ENCODE data around the gene ANXA3.
"Not testable (repeated sequence)": the region's sequence is repeated elsewhere in the genome, so short reads cannot be mapped to it uniquely, and the experiment has no call there.

Gene ANXA3

GRCh38 chr4:78581618-78582017 lies 30.0 kb downstream of the ANXA3 start:
- no peak for DNase-seq

GRCh38 chr4:78584863-78585547 lies 33.4 kb downstream of the ANXA3 start:
- DNase-seq: no peak

- DNase-seq: no peak
Measured at GRCh38 chr4:78585633-78586032, 34.1 kb downstream of the ANXA3 start.

DNA sequence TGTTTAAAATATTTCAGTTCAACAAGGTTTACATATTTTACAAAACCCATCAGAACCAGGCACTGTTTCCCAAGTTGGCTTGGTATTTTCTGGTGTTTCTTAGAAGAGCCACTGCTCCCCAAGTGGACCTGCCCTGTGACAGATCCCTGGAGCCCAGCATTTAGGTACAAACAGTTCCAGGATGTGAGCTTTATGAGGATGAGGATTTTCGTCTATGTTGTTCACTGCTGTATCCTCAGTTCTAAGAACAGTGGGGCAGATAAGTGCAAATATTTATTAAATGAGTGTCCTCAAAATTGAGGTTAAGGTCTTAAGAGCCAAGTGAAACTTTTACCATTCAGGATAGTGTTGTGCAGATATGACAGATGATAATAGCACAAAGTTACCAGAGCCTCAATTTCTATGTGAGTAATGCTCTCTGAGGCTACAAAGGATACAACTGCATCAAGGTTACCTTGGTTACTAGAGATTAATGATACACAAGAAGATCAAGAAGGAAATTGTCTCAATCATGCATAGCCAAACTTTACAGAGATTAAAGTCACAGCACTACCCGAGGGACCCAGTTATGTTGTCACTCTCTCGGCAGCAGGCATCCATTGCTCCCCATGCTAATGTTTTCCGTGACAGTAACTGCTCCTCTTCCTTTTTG lies 37.5 kb downstream of the ANXA3 start:
- DNase-seq: no peak

GRCh38 chr4:78591404-78591803 lies 39.8 kb downstream of the ANXA3 start:
- DNase-seq: no peak

DNA sequence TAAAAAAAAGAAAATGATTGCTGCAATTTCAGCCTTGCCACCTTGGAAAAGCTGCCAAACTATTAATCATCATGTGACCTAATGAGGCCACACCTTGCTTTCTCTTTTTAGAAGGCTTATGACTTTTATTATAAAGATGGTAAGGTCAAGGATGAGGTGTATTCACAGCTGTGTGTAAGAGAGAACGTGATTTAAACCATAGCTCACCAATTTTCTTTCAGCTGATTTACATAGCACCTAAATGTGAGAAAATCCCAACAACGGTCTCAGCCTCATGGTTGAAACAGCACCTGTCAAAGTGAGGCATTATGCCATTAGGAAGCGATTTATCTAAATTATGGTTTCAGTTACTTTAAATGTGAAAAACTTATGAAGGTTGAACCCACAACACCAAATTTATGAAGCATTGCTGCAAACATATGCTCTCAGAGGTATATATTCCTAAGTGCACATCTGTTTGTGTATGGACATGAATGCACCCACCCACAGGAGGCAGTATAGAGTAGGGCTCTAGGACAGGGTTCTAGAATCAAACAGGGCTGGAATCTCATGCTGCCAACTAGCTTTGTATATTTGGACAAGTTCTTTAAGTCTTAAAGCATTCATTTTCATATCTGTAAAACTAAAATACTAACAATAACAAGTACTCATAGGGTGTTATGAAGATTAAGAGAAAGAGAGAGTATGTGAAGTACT lies 40.7 kb downstream of the ANXA3 start:
- no peak for DNase-seq

- DNase-seq: no peak
Measured at GRCh38 chr4:78596111-78596742, 44.7 kb downstream of the ANXA3 start.

DNA sequence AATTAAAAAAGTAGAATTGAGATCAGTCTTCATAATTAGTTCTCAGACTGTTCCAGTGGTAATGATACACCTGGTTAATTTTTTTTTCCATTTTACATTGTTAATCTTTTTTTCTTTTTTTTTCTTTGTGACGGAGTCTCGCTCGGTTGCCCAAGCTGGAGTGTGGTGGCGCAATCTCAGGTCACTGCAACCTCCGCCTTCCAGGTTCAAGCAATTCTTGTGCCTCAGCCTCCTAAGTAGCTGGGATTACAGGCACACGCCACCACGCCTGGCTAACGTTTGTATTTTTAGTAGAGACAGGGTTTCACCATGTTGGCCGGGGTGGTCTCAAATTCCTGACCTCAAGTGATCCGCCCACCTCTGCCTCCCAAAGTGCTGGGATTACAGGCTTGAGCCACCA lies 46.9 kb downstream of the ANXA3 start:
- DNase-seq: not testable (repeated sequence)

DNA sequence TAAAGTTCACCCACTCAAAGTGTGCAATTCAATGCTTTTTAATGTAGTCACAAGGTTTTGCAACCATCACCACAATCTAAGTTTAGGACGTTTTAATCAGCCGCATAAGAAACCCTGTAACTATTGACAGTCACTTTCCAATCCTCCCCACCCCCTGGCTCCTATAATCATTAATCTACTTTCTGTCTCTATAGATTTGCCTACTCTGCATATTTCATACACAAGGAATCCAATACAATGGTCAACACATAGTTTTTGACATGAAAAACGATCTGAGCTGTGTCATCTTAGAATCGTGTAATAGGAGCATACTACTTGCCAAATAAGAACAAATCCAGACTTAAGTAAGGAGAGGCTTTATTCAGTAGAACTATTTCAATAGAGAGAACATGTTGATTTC lies 47.6 kb downstream of the ANXA3 start:
- DNase-seq: no peak

- DNase-seq: no peak
Measured at GRCh38 chr4:78599931-78600375, 48.4 kb downstream of the ANXA3 start.

DNA sequence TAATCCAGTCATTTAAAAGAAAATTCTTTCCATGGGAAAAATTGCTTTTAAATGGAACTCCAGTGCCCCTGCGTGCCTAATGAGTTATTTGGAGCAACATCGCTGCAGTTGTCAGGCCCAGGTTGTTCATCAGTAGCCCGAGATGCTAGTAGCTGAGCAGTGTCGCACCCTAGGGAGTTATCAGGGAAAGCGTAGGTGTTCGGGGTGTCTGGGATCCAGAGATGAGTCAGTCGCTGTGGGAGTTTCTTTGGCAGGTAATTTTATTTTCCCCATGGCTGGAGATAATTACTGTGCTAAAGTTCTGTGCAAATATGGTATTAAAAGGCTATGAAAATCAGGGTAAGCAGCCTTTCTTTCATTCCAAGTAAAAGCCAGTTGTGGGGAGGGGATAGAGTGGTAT lies 49.4 kb downstream of the ANXA3 start:
- no peak for DNase-seq

DNA sequence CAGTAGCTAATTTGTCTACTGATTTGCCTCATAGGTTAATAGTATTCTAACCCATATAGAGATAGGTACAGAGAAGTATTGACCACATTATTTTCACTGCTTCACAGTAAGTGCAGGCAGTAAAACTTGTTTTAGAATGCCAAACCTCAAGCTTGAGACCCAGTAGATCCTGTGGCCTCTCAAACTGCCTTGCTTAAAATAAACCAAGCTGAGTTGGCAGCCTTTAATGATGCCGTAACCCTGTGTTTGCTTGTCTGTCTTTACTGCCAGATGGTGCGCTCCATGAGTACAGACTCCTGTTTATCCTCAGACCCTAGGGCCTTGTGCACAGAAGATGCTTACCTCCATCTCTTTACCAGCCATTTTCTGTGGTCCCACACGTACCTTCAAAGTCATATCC lies 50.8 kb downstream of the ANXA3 start:
- no peak for DNase-seq

DNA sequence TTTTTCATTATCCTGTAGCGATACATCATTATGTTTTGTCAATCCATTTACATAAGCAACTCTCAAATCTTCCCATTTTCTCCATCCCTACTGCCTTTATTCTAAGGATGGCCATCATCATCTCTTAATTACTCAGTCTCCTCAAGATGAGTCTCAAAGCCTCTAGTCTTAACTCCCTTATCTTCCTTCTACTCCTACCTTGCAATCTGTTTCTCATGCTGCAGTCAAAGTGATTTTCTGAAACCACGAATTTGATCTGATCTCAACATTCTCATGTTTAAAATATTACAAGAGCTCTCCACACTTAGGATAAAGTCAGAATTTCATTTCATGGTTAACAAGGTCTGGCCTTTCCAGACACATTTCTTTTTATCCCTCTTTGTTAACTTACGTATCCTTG lies 51.8 kb downstream of the ANXA3 start:
- DNase-seq: no peak

DNA sequence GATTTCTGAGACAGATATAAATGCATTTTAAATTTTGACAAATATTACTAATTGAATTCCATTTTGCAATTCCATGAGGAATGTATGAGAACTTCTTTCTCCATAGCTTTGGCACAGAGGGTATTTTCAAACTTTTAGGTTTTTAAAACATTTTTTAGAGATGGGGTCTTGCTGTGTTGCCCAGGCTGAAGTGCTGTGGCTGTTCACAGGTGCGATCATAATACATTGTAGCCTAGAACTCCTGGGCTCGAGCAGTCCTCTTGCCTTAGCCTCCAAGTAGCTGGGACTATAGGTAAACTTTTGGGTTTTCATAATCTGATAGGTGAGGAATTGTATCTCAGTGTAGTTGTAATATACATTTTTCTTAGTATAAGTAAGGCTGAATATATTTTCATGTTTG lies 53.4 kb downstream of the ANXA3 start:
- DNase-seq: no peak

DNA sequence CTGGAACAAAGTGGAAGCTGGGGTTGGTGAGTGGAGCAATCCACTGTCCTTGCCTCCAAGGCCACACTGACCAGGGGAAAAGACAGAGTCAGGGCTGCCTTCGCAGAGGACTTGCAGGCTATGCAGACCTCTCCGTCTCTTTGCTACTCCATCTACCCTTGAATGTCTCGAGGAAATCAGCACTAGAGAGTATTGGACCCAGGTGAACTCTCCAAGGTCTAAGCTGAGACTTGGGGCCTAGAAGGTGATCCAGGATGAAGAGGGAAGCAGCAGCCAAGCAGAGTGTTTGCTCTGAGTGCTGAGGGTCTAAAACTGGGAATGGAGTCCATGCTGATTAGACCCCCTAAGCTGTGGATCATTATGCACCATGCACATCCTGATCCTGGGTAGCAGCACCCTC lies 54.5 kb downstream of the ANXA3 start:
- no peak for DNase-seq

DNA sequence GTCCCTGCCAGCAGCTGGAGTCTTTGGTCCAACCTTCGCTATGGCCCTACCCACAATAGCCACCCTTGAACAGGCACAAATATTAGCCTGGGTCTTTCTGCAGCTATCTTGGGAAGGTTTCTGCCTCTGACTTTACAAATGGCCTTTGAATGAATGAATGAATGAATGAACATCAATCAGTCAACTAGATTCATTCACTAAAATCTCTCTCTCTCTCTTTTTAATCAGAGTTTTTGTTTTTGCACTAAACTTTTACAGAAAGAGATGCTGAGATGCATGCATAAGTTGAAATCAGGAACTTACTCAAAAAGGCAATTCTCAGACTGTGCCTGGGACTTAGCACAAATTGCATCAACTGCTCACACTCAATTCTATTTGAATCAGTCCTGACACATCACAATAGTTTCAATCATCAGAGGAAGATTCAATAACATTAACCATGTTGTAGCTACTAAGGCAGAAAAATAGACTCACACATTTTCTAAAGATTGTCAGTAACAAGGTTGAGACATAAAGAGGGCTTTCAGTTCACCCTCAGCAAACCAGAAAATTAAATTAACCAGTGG lies 55.0 kb downstream of the ANXA3 start:
- no peak for DNase-seq

DNA sequence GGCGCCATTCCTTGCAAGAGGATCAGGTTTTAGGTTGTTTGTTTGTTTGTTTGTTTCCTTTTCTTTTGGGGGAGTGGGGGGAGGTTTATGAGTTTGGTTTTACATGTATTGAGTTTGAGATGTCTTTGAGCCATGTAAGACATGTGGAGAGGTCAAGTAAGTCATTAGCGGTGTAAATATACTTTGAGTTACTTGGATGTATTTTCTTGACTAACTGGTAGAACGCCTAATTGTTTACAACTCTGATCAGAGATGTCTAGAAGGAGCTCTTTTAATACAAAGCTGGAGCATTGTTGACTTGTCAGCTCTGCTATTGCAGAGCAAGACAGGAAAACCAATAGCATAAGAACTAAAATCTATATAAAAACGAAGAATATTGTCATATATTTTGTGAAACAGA lies 57.1 kb downstream of the ANXA3 start:
- no peak for DNase-seq

GRCh38 chr4:78609580-78609979 lies 58.0 kb downstream of the ANXA3 start:
- no peak for DNase-seq

DNA sequence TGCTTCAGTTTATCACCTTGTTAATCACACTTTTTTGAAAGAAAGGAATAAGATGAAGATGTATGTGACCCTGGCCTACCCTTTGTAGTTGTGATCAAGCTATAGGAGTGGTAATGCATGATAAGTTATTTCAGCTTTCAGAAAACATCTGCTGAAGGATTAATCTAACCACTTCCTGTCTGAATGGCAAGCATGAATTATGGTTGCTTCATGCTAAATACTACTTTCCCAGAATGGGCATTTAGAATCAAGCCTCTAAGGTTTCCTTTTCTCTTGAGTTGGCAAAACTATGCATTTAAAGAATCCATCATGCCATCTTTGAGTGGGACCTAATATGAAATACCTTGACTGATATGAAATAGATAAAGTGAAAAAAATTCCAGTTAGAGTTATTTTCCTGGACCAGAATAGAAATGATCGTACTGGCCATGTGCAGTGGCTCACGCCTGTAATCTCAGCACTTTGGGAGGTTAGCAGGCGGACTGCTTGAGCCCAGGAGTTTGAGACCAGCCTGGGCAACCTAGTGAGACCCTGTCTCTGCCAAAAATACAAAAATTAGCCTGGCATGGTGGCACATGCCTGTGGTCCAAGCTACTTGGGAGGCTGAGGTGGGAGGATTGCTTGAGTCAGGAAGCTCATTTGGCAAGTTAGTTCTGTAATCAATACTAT lies 59.1 kb downstream of the ANXA3 start:
- DNase-seq: no peak

- DNase-seq: no peak
Measured at GRCh38 chr4:78611215-78611558, 59.6 kb downstream of the ANXA3 start.

GRCh38 chr4:78612398-78613178 lies 61.0 kb downstream of the ANXA3 start:
- DNase-seq: no peak
